Measurements from ENCODE around the gene RTBDN. TPM values are rescaled to one million over a fixed set of nuclear protein-coding genes. Genes with fewer than 3 reads are reported as not detected.

The RTBDN gene
- polyA plus RNA-seq, 1 of the 3 experiments (the other 2 are of a cell fraction), result 0.72 TPM

DNA sequence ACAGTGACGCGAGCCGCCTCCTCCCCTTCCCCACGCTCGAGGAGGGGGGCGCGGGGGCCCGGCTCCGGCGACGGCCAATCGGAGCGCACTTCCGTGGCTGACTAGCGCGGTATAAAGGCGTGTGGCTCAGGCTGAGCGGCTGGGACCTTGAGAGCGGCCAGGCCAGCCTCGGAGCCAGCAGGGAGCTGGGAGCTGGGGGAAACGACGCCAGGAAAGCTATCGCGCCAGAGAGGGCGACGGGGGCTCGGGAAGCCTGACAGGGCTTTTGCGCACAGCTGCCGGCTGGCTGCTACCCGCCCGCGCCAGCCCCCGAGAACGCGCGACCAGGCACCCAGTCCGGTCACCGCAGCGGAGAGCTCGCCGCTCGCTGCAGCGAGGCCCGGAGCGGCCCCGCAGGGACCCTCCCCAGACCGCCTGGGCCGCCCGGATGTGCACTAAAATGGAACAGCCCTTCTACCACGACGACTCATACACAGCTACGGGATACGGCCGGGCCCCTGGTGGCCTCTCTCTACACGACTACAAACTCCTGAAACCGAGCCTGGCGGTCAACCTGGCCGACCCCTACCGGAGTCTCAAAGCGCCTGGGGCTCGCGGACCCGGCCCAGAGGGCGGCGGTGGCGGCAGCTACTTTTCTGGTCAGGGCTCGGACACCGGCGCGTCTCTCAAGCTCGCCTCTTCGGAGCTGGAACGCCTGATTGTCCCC is 42.9 kb downstream of the RTBDN start, which contains the start of gene JUNB (continued):
- TF ChIP-seq RFX5 (IDR thresholded peaks at IDR 0.05; ENCODE audit: low read length), result peak; percentile 52; the same call in 1 of the 2 replicates
- TF ChIP-seq EP300 (IDR thresholded peaks at IDR 0.05; ENCODE audit: borderline replicate concordance in 1 of 2, low read depth in 1 of 2, low read length in 1 of 2), result peak in 1 of 2 experiments; percentile 39; a peak in 1 of 4 replicates
- TF ChIP-seq, protein P1, sequence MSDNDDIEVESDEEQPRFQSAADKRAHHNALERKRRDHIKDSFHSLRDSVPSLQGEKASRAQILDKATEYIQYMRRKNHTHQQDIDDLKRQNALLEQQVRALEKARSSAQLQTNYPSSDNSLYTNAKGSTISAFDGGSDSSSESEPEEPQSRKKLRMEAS (IDR thresholded peaks at IDR 0.05; ENCODE audit: low read depth), result peak; percentile 99
- peak; percentile 34; the same call in 1 of the 2 replicates for TF ChIP-seq FOSL2 (IDR thresholded peaks at IDR 0.05; ENCODE audit: borderline replicate concordance, low read depth)
- no peak for TF ChIP-seq TEAD4 (IDR thresholded peaks at IDR 0.05; ENCODE audit: borderline replicate concordance, insufficient read depth)
- 0 out of 2 replicates have a peak, but pooled peaks have one; percentile 50 for TF ChIP-seq NFIC (IDR thresholded peaks at IDR 0.05; ENCODE audit: borderline replicate concordance)
- peak; percentile 75 for TF ChIP-seq REST (IDR thresholded peaks at IDR 0.05; ENCODE audit: low read depth, low read length)
- peak; percentile 99 for TF ChIP-seq TAF1 (IDR thresholded peaks at IDR 0.05; ENCODE audit: borderline replicate concordance, low read depth, low read length)
- TF ChIP-seq TCF12 (IDR thresholded peaks at IDR 0.05), result peak; percentile 50; the same call in 1 of the 2 replicates
- peak; percentile 77 for TF ChIP-seq CHD2 (IDR thresholded peaks at IDR 0.05; ENCODE audit: low read length, partially characterized antibody)
- no peak for TF ChIP-seq MEF2A (IDR thresholded peaks at IDR 0.05; ENCODE audit: borderline replicate concordance, low read depth)
- no peak for TF ChIP-seq NRF1 (IDR thresholded peaks at IDR 0.05; ENCODE audit: low read depth, low read length)
- TF ChIP-seq, protein P2, sequence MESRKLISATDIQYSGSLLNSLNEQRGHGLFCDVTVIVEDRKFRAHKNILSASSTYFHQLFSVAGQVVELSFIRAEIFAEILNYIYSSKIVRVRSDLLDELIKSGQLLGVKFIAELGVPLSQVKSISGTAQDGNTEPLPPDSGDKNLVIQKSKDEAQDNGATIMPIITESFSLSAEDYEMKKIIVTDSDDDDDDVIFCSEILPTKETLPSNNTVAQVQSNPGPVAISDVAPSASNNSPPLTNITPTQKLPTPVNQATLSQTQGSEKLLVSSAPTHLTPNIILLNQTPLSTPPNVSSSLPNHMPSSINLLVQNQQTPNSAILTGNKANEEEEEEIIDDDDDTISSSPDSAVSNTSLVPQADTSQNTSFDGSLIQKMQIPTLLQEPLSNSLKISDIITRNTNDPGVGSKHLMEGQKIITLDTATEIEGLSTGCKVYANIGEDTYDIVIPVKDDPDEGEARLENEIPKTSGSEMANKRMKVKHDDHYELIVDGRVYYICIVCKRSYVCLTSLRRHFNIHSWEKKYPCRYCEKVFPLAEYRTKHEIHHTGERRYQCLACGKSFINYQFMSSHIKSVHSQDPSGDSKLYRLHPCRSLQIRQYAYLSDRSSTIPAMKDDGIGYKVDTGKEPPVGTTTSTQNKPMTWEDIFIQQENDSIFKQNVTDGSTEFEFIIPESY (IDR thresholded peaks at IDR 0.05; ENCODE audit: borderline replicate concordance, low read depth), result no peak
- TF ChIP-seq CTCF (IDR thresholded peaks at IDR 0.05), result no peak; the same call in 1 of the 2 replicates
- no peak for TF ChIP-seq USF2 (IDR thresholded peaks at IDR 0.05; ENCODE audit: borderline replicate concordance, low read depth, low read length)
- peak; percentile 85 for TF ChIP-seq FOXJ3 (CRISPR knock-in tag; IDR thresholded peaks at IDR 0.05)

Data from SK-N-SH (cell line).